Daoy (cell line): Measurements from ENCODE around the gene NR5A1. TPM values are rescaled to one million over a fixed set of nuclear protein-coding genes. Genes with fewer than 3 reads are reported as not detected.

Experiments used
- DNase-seq: peaks from one replicate; pipeline ENCODE4 v3.0.0-alpha.2; 2015; ENCODE audit warnings: low read depth
- total RNA-seq: library from RNA; depleted of rRNA; stranded (reverse); fragments of >200 nt; shearing (Covaris generic); gene quantifications from 2 replicates; pipeline ENCODE4 v1.2.3, GENCODE V29; 2014; rRNA removed

NR5A1 gene
- total RNA-seq, 1 experiment from 2014 or later: not detected

DNA sequence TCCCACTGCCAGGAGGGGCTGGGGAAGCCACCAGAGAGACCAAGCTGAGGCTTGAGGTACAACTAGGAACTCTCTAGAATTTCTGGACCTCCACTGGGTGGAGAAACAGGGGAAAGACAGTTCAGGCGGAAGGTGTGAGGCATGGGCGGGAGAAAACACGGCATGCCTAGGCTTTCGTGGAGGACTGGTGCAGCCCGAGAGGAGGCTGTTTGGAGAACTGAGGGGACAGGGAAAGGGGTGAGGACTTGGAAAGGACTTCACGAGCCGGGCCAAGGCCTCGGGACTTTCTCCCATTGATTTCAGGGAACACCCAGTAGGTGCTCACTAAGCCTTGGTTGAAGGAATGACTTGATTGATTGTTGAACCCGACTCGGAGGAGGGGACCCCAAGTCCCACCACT is 66.4 kb downstream of the NR5A1 start:
- DNase-seq: no peak

DNA sequence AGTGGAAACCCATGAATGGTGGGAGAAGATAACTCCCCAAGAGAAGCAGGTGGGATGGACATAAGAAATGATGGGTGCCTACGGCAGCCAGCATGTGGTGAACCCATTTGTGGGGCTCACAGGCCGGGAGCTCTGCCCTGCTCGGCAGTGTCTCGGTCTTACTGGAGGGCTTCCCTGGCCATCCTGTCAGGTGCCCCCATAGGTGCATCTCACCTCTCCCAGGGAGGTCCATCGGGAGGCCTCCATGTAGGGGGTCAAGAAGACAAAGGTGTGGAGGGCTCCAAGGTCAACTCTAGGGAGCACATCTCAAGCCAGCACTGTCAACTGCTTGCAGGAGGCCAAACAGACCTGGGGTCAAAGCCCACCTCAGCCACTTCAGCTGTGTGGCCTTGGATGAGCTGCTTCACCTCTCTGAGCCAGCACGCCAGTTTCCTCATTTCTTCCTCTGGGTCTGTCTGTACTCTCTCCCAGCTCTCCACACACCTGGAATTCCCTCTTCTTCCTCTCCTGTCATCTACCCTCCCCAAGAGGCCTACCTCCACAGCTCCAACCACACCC is 67.4 kb downstream of the NR5A1 start:
- no peak for DNase-seq

DNA sequence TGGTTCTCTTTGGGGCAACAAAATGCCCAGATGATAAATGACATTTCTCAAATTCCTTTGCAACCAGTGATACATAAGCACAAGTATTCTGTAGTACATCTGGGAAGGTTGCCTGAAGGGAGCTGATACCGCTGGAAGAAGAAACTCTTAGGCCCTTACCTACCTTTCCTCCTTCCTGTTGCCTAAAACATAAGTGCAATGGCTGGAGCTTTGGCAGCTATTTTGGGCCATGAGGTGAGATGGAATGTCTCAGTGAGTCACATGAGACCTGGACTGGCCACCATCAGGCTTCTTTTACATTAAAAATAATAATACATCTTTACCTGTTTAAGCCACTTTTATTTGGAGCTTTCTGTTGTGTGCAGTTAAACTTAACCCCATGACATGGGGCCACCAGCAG is 68.1 kb downstream of the NR5A1 start:
- no peak for DNase-seq

DNA sequence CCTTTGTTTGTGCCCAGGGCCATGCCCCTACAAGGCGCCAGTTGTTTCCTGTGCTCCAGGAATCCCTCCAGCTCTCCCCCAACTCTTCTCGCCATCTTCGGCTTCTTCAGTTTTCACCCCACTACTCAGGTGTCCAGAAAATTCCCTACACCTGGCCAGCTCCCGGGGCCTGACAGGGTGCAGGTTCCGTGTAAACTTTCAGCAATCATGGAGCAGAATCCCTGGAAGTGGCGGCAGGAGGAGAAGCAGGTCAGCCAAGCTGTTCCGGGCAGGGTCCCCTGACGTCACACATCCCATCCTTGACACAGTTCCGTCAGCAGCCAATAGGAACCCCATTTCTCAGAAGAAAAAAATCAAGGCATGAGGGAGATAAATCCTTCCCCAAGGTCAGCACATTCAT is 69.1 kb downstream of the NR5A1 start:
- DNase-seq: no peak

DNA sequence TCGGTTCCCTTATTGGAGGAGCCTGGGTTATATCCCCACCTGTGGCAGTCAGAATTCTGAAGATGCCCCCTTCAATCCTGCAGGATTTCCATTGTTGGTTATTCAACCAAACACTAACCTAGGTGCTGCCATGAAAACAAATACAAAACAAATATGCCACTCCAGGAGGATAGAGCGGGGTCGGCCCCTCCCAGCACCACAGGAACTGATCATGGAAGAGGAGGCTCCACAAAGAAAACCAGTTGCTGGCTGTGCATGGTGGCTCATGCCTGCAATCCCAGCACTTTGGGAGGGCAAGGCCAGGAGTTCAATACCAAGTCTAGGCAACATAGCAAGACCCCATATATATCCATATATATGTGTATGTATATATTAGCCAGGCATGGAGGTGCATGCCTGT is 70.1 kb downstream of the NR5A1 start:
- DNase-seq: no peak

DNA sequence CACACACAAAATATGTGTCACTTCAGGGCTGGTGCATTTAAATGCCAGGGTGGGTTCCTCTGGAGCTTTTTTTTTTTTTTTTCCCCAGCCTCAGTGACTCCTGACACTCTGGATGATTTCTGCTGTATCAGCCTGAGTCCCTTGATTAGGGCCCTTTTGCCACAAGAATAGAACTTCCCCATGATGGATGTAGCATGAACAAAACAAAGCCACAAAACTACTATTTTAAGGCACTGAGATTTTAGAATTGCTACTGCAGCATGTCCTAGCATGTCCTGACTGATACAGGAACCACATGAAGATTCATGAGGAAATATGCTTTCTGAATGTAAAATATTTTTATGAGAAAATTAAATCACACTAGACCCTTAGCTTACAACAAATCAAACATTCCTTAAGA is 70.9 kb downstream of the NR5A1 start:
- no peak for DNase-seq

Other genes starting within 250 kb of the NR5A1 start
- 40.6 and 41.9 TPM in 2 replicates for gene NEK6, start 249.4 kb downstream of the NR5A1 start, total RNA-seq
- 557 and 640 TPM in 2 replicates for gene PSMB7, start 92.0 kb downstream of the NR5A1 start, total RNA-seq
- gene ADGRD2, start 56.9 kb downstream of the NR5A1 start, total RNA-seq: 0.23 TPM in 1 of 2 replicates, not detected in the other